GM21737 (cell line): ENCODE data around the gene NAA40.

Source experiments
- ATAC-seq: cut with Tn5 transposase; IDR thresholded peaks from one replicate; pipeline ENCODE4 v1.9.1; 2021; ENCODE audit warnings: mild to moderate bottlenecking, moderate library complexity; ENCODE audit not compliant: unreplicated experiment

NAA40 gene

GRCh38 chr11:63938479-63939396 lies at the start of gene NAA40:
Gene NAA40, plus strand, starts transcription at chr11:63939002. Its CDS starts 95 bp downstream, at chr11:63939097.
- ATAC-seq = peak; percentile 93

GRCh38 chr11:63889344-63889743 lies 49.5 kb upstream of the NAA40 start:
- ATAC-seq = no peak

- ATAC-seq = no peak
These were observed 48.4 kb upstream of the NAA40 start for GRCh38 chr11:63890368-63890767.

- no peak for ATAC-seq
These were observed 46.6 kb upstream of the NAA40 start for GRCh38 chr11:63892228-63892627.

- no peak for ATAC-seq
These were observed 45.4 kb upstream of the NAA40 start for GRCh38 chr11:63893355-63893754.

GRCh38 chr11:63896071-63896470 lies 42.7 kb upstream of the NAA40 start:
- no peak for ATAC-seq

- no peak for ATAC-seq
These were observed 41.2 kb upstream of the NAA40 start for GRCh38 chr11:63897459-63898146.

GRCh38 chr11:63901660-63902059 lies 37.1 kb upstream of the NAA40 start:
- no peak for ATAC-seq

- no peak for ATAC-seq
These were observed 34.9 kb upstream of the NAA40 start for GRCh38 chr11:63903884-63904283.

- ATAC-seq = no peak
These were observed 34.1 kb upstream of the NAA40 start for GRCh38 chr11:63904743-63905142.

- ATAC-seq = no peak
These were observed 33.6 kb upstream of the NAA40 start for GRCh38 chr11:63905179-63905578.

GRCh38 chr11:63906087-63906486 lies 32.7 kb upstream of the NAA40 start:
- no peak for ATAC-seq

- ATAC-seq = no peak
These were observed 32.2 kb upstream of the NAA40 start for GRCh38 chr11:63906585-63906984.

GRCh38 chr11:63907063-63907462 lies 31.7 kb upstream of the NAA40 start:
- no peak for ATAC-seq

GRCh38 chr11:63907808-63908530 lies 30.8 kb upstream of the NAA40 start:
- no peak for ATAC-seq

- ATAC-seq = no peak
These were observed 30.0 kb upstream of the NAA40 start for GRCh38 chr11:63908631-63909401.

- no peak for ATAC-seq
These were observed 29.0 kb upstream of the NAA40 start for GRCh38 chr11:63909591-63910506.

- ATAC-seq = no peak
These were observed 28.1 kb upstream of the NAA40 start for GRCh38 chr11:63910675-63911074.

- no peak for ATAC-seq
These were observed 27.4 kb upstream of the NAA40 start for GRCh38 chr11:63911440-63911839.

- no peak for ATAC-seq
These were observed 26.9 kb upstream of the NAA40 start for GRCh38 chr11:63911876-63912275.
